Hippocampal formation (tissue), 2 donors: ENCODE measurements around the gene ZBTB20.
A peak's percentile ranks its signal among the peaks of the same experiment; 100 is the strongest.

ENCODE experiments used
- DNase-seq, 2 donors: peaks; one replicate each; lab custom pipeline; 2025; lab: John Stamatoyannopoulos, UW

ZBTB20 gene

GRCh38 chr3:114872588-114872987, 274.5 kb downstream of the ZBTB20 start:
- no peak for DNase-seq

GRCh38 chr3:114872050-114872449, 275.0 kb downstream of the ZBTB20 start:
- no peak for DNase-seq

- DNase-seq: no peak
These were observed 279.1 kb downstream of the ZBTB20 start for GRCh38 chr3:114867835-114868503.

GRCh38 chr3:114867359-114867758, 279.7 kb downstream of the ZBTB20 start:
- DNase-seq: no peak

GRCh38 chr3:114866430-114866829, 280.7 kb downstream of the ZBTB20 start:
- no peak for DNase-seq

GRCh38 chr3:114864970-114865369, 282.1 kb downstream of the ZBTB20 start:
- DNase-seq: no peak

- DNase-seq: no peak
These were observed 283.2 kb downstream of the ZBTB20 start for GRCh38 chr3:114863848-114864247.

- DNase-seq: no peak
These were observed 285.4 kb downstream of the ZBTB20 start for GRCh38 chr3:114861666-114862065.

GRCh38 chr3:114860531-114860930, 286.6 kb downstream of the ZBTB20 start:
- no peak for DNase-seq

- DNase-seq: no peak
These were observed 288.8 kb downstream of the ZBTB20 start for GRCh38 chr3:114858329-114858728.

- no peak for DNase-seq
These were observed 289.8 kb downstream of the ZBTB20 start for GRCh38 chr3:114857299-114857701.

GRCh38 chr3:114856835-114857234, 290.3 kb downstream of the ZBTB20 start:
- DNase-seq: no peak

- no peak for DNase-seq
These were observed 291.2 kb downstream of the ZBTB20 start for GRCh38 chr3:114855839-114856238.

- no peak for DNase-seq
These were observed 294.1 kb downstream of the ZBTB20 start for GRCh38 chr3:114852966-114853365.

- DNase-seq: no peak
These were observed 296.2 kb downstream of the ZBTB20 start for GRCh38 chr3:114850898-114851297.

GRCh38 chr3:114848643-114849350, 298.3 kb downstream of the ZBTB20 start:
- DNase-seq: peak in 1 of 2 donors; percentile 19

GRCh38 chr3:114848082-114848481, 299.0 kb downstream of the ZBTB20 start:
- DNase-seq: peak; percentile 78 to 96

GRCh38 chr3:114847564-114847963, 299.5 kb downstream of the ZBTB20 start:
- DNase-seq: no peak

GRCh38 chr3:114846779-114847178, 300.3 kb downstream of the ZBTB20 start:
- no peak for DNase-seq

GRCh38 chr3:114846252-114846651, 300.8 kb downstream of the ZBTB20 start:
- DNase-seq: peak in 1 of 2 donors; percentile 47

- DNase-seq: no peak
These were observed 305.6 kb downstream of the ZBTB20 start for GRCh38 chr3:114841515-114841914.

- DNase-seq: no peak
These were observed 307.6 kb downstream of the ZBTB20 start for GRCh38 chr3:114839476-114839875.

- DNase-seq: no peak
These were observed 309.1 kb downstream of the ZBTB20 start for GRCh38 chr3:114838025-114838424.
